ENCODE measurements around the gene NTRK3. TPM values are rescaled to one million over a fixed set of nuclear protein-coding genes. Genes with fewer than 3 reads are reported as not detected.

The NTRK3 gene
- total RNA-seq, 1 experiment from 2014 or later, result not detected

DNA sequence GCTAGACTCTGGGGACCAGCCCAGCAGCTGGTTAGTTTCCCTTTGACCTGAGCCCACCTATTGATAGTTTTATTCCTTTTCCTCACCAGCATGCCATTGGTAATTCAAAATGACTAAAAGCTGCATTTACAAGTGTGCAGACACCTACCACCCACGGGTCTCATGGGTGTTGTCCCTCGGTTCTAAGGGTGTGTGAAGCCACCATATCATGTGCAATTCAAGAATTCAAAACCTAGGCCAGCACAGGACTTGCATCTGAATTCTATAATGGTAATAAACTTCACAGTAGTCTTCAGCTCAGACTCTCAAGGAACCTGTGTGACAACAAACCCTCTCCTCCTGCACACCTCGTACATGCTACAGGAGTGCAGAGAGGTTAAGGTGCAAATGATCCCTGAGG is 55.3 kb downstream of the NTRK3 start:
- DNase-seq (ENCODE audit: unreplicated experiment), result no peak
- CTCF ChIA-PET, result no interaction called here
- H3K4me1 Mint-ChIP-seq (ENCODE audit: insufficient read depth, unreplicated experiment), result no peaks in the 10 kb centered on the region
- intact Hi-C loops (cut with micrococcal nuclease), result no loop called here
- H3K27ac Mint-ChIP-seq (ENCODE audit: low read depth, unreplicated experiment), result no peak overlapping the region
- BruUV-seq (replicated peaks), result no TSS peak
- POLR2A ChIA-PET, result no interaction called here
- H3K27me3 Mint-ChIP-seq (ENCODE audit: insufficient read depth, unreplicated experiment), result no peaks in the 10 kb centered on the region
- H3K9me3 Mint-ChIP-seq (ENCODE audit: unreplicated experiment), result peaks cover 34% of the 10 kb centered on the region
- TF ChIP-seq CTCF (IDR thresholded peaks at IDR 0.05; ENCODE audit: unreplicated experiment), result no peak
- H3K4me3 Mint-ChIP-seq (ENCODE audit: unreplicated experiment), result no peak overlapping the region
- H3K36me3 Mint-ChIP-seq (ENCODE audit: insufficient read depth, unreplicated experiment), result no peaks in the 10 kb centered on the region

DNA sequence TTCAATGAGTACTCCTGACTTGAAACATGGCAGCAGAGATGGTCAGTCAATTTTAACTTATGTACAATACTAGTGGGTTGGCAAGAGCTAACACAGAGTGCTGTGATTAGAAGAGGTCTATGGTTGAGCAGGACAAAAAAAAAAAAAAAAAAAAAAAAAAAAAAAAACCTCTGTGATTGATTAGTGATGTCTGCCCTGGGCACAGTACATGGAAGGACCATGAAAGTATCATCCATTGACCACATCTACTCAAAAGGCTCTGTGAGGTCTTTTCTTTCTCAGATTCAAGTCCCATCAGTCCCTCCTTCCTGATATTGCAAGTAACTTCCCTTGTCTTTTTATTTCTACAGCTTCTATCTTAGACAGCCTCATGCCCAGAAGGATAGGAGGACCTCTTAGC is 59.6 kb downstream of the NTRK3 start:
- DNase-seq (ENCODE audit: unreplicated experiment), result no peak
- Mint-ChIP-seq H3K36me3 (ENCODE audit: insufficient read depth, unreplicated experiment) (no peaks in the 10 kb centered on the region), H3K27me3 (ENCODE audit: insufficient read depth, unreplicated experiment) (no peaks in the 10 kb centered on the region), H3K27ac (ENCODE audit: low read depth, unreplicated experiment) (no peak overlapping the region), H3K9me3 (ENCODE audit: unreplicated experiment) (peaks cover 39% of the 10 kb centered on the region), H3K4me3 (ENCODE audit: unreplicated experiment) (no peak overlapping the region), H3K4me1 (ENCODE audit: insufficient read depth, unreplicated experiment) (no peaks in the 10 kb centered on the region)
- no peak for TF ChIP-seq CTCF (IDR thresholded peaks at IDR 0.05; ENCODE audit: unreplicated experiment)
- CTCF ChIA-PET, result no interaction called here
- intact Hi-C loops (cut with micrococcal nuclease), result no loop called here
- BruUV-seq (replicated peaks), result no TSS peak
- POLR2A ChIA-PET, result interaction anchor here (0.5 kb wide), 1 partner anchor 1416 kb away, joined by 3 read pairs; no protein-coding TSS in a partner anchor

DNA sequence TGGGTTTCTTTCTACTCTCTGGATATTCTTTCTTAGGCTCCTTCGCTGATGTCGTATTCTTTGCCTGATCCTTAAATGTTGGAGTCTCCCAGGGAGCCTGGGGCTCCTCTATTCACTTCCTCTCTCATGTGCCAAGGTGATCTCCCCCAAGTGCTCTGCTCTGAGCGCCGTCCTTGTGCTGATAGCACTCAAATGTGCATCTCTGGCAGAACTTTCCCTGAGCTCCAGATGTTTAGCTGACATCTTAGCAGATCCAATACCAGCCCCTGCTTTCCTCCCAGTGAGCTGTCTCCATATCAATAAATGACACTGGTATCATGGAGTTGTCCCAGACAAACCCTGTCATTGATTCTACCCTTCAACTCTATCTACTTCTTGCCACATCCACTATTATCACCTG is 62.4 kb downstream of the NTRK3 start:
- H3K4me1 Mint-ChIP-seq (ENCODE audit: insufficient read depth, unreplicated experiment), result no peaks in the 10 kb centered on the region
- CTCF ChIA-PET, result no interaction called here
- H3K4me3 Mint-ChIP-seq (ENCODE audit: unreplicated experiment), result no peak overlapping the region
- no TSS peak for BruUV-seq (replicated peaks)
- H3K9me3 Mint-ChIP-seq (ENCODE audit: unreplicated experiment), result peaks cover 46% of the 10 kb centered on the region
- TF ChIP-seq CTCF (IDR thresholded peaks at IDR 0.05; ENCODE audit: unreplicated experiment), result no peak
- intact Hi-C loops (cut with micrococcal nuclease), result no loop called here
- no peak for DNase-seq (ENCODE audit: unreplicated experiment)
- H3K36me3 Mint-ChIP-seq (ENCODE audit: insufficient read depth, unreplicated experiment), result no peaks in the 10 kb centered on the region
- no peaks in the 10 kb centered on the region for H3K27me3 Mint-ChIP-seq (ENCODE audit: insufficient read depth, unreplicated experiment)
- H3K27ac Mint-ChIP-seq (ENCODE audit: low read depth, unreplicated experiment), result no peak overlapping the region
- POLR2A ChIA-PET, result no interaction called here

GRCh38 chr15:88193415-88193814 is 63.1 kb downstream of the NTRK3 start:
- Mint-ChIP-seq H3K36me3 (ENCODE audit: insufficient read depth, unreplicated experiment) (no peaks in the 10 kb centered on the region), H3K9me3 (ENCODE audit: unreplicated experiment) (peaks cover 46% of the 10 kb centered on the region), H3K4me1 (ENCODE audit: insufficient read depth, unreplicated experiment) (no peaks in the 10 kb centered on the region), H3K4me3 (ENCODE audit: unreplicated experiment) (no peak overlapping the region), H3K27me3 (ENCODE audit: insufficient read depth, unreplicated experiment) (no peaks in the 10 kb centered on the region), H3K27ac (ENCODE audit: low read depth, unreplicated experiment) (no peak overlapping the region)
- POLR2A ChIA-PET, result no interaction called here
- intact Hi-C loops (cut with micrococcal nuclease), result no loop called here
- no peak for DNase-seq (ENCODE audit: unreplicated experiment)
- BruUV-seq (replicated peaks), result no TSS peak
- CTCF ChIA-PET, result interaction anchor here (2.8 kb wide), 1 partner anchor 53 kb away, joined by 7 read pairs; no protein-coding TSS in a partner anchor
- TF ChIP-seq CTCF (IDR thresholded peaks at IDR 0.05; ENCODE audit: unreplicated experiment), result no peak

Data from MCF 10A (cell line).